K562 (cell line): ENCODE measurements around the gene MEF2D. TPM values are rescaled to one million over a fixed set of nuclear protein-coding genes. Genes with fewer than 3 reads are reported as not detected.

ENCODE experiments used
- ATAC-seq: fragments of 200-7000 bp; cut with Tn5 transposase; 3 replicates; pipeline ENCODE4 v1.9.1; 2020; ENCODE audit warnings: moderate library complexity
- BruUV-seq: library from RNA; stranded (reverse); fragments of 400-500 nt; replicated peaks from 2 replicates; lab custom pipeline; 2021; lab: Mats Ljungman, UMichigan
- CTCF ChIA-PET: fragments of 300-600 bp; formaldehyde crosslinking; extraction: SDS; loops from one replicate; lab custom pipeline; 2021; ENCODE audit warnings: low intra/inter-chr PET ratio; lab: Yijun Ruan, JAX
- POLR2A ChIA-PET: fragments of 300-600, 350-650 bp; sonication (Branson Sonifier 250); formaldehyde crosslinking; extraction: SDS; loops from one replicate; lab custom pipeline; 2021; ENCODE audit warnings: antibody characterized with exemption, inconsistent platforms; lab: Yijun Ruan, JAX
- DNase-seq, 4 experiments: peaks; one replicate each; pipeline versions ENCODE4 v3.0.0 to v3.0.0-alpha.2; 2011 to 2018; ENCODE audit warnings: low spot score in 3 of 4, mixed read lengths in 3 of 4; ENCODE audit errors: extremely low read depth in 1 of 4
- FAIRE-seq: peaks from 2 replicates; lab custom pipeline; 2011; peaks lifted over from hg19 to GRCh38; lab: Jason Lieb, UNC
- H2AFZ ChIP-seq: 2 replicates; pipeline ENCODE4 v1.6.0; 2011; ENCODE audit warnings: low read depth, low read length, control low read depth, inconsistent platforms
- H3K27ac ChIP-seq: fragments of 200-600 bp; 3 replicates; pipeline ENCODE4 v1.8.0; 2011; ENCODE audit warnings: low read depth, mild to moderate bottlenecking, control low read depth, inconsistent platforms, low read length, moderate library complexity, mixed read lengths; ENCODE audit errors: extremely low read depth
- H3K27me3 ChIP-seq, 2 experiments: fragments of 300-600 bp in 1 of 2; 2 replicates in 1 of 2; 3 replicates in 1 of 2; pipeline versions ENCODE4 v1.6.0 to v1.8.0; 2011; ENCODE audit warnings: inconsistent platforms in 2 of 2, low read length in 2 of 2, mild to moderate bottlenecking in 1 of 2, mixed read lengths in 1 of 2, moderate library complexity in 1 of 2; ENCODE audit not compliant: control insufficient read depth in 2 of 2, insufficient read depth in 2 of 2
- H3K36me3 ChIP-seq: fragments of 300-600 bp; 3 replicates; pipeline ENCODE4 v1.8.0; 2011; ENCODE audit warnings: mild to moderate bottlenecking, low read length, inconsistent platforms; ENCODE audit not compliant: control insufficient read depth, insufficient read depth
- H3K4me1 ChIP-seq, 2 experiments: fragments of 200-600 bp in 1 of 2; replicated peaks in 1 of 2; 2 replicates in 1 of 2; 3 replicates in 1 of 2; pipeline versions ENCODE4 v1.5.1 to v1.8.0; 2011; ENCODE audit warnings: inconsistent platforms in 2 of 2, low read length in 2 of 2, mild to moderate bottlenecking in 1 of 2, mixed read lengths in 1 of 2, moderate library complexity in 1 of 2; ENCODE audit not compliant: control insufficient read depth in 2 of 2, insufficient read depth in 2 of 2
- H3K4me2 ChIP-seq: 2 replicates; pipeline ENCODE4 v1.6.1; 2011; ENCODE audit warnings: low read length, control low read depth, inconsistent platforms, mixed read lengths; ENCODE audit not compliant: insufficient read depth
- H3K4me3 ChIP-seq: fragments of 200-600 bp; sonication (generic), shearing (Covaris generic); 2 replicates; pipeline ENCODE4 v1.5.1; 2016; ENCODE audit warnings: control low read depth, inconsistent platforms
- H3K79me2 ChIP-seq: fragments of 200-600 bp; 3 replicates; pipeline ENCODE4 v1.8.0; 2011; ENCODE audit warnings: low read length, inconsistent platforms; ENCODE audit not compliant: control insufficient read depth, insufficient read depth
- H3K9ac ChIP-seq, 2 experiments: 2 replicates each; pipeline versions ENCODE4 v1.6.0 to v1.6.1; 2011; ENCODE audit warnings: low read depth in 2 of 2, low read length in 2 of 2, control low read depth in 1 of 2, inconsistent platforms in 1 of 2, mild to moderate bottlenecking in 1 of 2, mixed read lengths in 1 of 2; ENCODE audit not compliant: insufficient read depth in 1 of 2
- H3K9me1 ChIP-seq: one replicate; pipeline ENCODE4 v1.6.0; 2011; ENCODE audit warnings: inconsistent platforms, mild to moderate bottlenecking, low read length, moderate library complexity; ENCODE audit not compliant: control insufficient read depth, insufficient read depth
- H3K9me3 ChIP-seq: replicated peaks from 2 replicates; pipeline ENCODE4 v1.5.1; 2011; ENCODE audit warnings: low read depth, low read length, inconsistent platforms; ENCODE audit not compliant: control insufficient read depth, insufficient read depth
- H4K20me1 ChIP-seq: replicated peaks from 2 replicates; pipeline ENCODE4 v1.6.1; 2011; ENCODE audit warnings: low read length, inconsistent platforms, mixed read lengths; ENCODE audit not compliant: control insufficient read depth, insufficient read depth
- ARID2 ChIP-seq: fragments of 450-650 bp; IDR thresholded peaks from 2 replicates; pipeline ENCODE4 v1.6.1; 2017; ENCODE audit warnings: antibody characterized with exemption, mild to moderate bottlenecking
- CREB1 ChIP-seq, 2 experiments: sonication (generic) in 1 of 2; formaldehyde crosslinking in 1 of 2; IDR thresholded peaks; 2 replicates each; pipeline versions ENCODE4 v1.6.1 to v1.8.0; 2012 to 2022; ENCODE audit warnings: inconsistent platforms in 1 of 2, mild to moderate bottlenecking in 1 of 2, missing genetic modification reagents in 1 of 2, moderate library complexity in 1 of 2
- DNMT1 ChIP-seq: fragments of 450-650 bp; IDR thresholded peaks from 2 replicates; pipeline ENCODE4 v1.6.1; 2016; ENCODE audit warnings: antibody characterized with exemption, mild to moderate bottlenecking
- GABPA ChIP-seq: fragments of 200-800 bp; sonication (Bioruptor generic); conservative IDR thresholded peaks from 2 replicates; pipeline ENCODE4 v1.6.1; 2016; ENCODE audit warnings: low read depth, missing genetic modification characterization, missing compliant biosample characterization
- GATAD2A ChIP-seq: fragments of 450-650 bp; IDR thresholded peaks from 2 replicates; pipeline ENCODE4 v1.6.1; 2017
- MEIS2 ChIP-seq: fragments of 450-650 bp; IDR thresholded peaks from 2 replicates; pipeline ENCODE4 v1.6.1; 2014; ENCODE audit warnings: mild to moderate bottlenecking; ENCODE audit not compliant: partially characterized antibody
- NR3C1 ChIP-seq: sonication (generic); formaldehyde crosslinking; IDR thresholded peaks from 2 replicates; pipeline ENCODE4 v1.8.1; 2022; ENCODE audit warnings: missing genetic modification reagents
- NRF1 ChIP-seq, 2 experiments: fragments of 450-650 bp; IDR thresholded peaks in 1 of 2; conservative IDR thresholded peaks in 1 of 2; 2 replicates each; pipeline ENCODE4 v1.6.1; 2014; ENCODE audit warnings: mild to moderate bottlenecking in 2 of 2
- PPARD ChIP-seq: fragments of 250-450 bp; sonication (Bioruptor Pico); IDR thresholded peaks from 2 replicates; pipeline ENCODE4 v1.8.0; 2022; ENCODE audit warnings: inconsistent platforms, mild to moderate bottlenecking, moderate library complexity
- PRPF4 ChIP-seq: fragments of 200-400 bp; formaldehyde crosslinking; IDR thresholded peaks from one replicate; pipeline ENCODE4 v1.6.1; 2017; ENCODE audit warnings: low read length, low read depth, mild to moderate bottlenecking; ENCODE audit not compliant: insufficient read depth, poor library complexity, severe bottlenecking
- PTRF ChIP-seq: fragments of 450-650 bp; IDR thresholded peaks from 2 replicates; pipeline ENCODE4 v1.6.1; 2016; ENCODE audit warnings: mild to moderate bottlenecking, missing genetic modification characterization, missing compliant biosample characterization
- SP2 ChIP-seq: IDR thresholded peaks from 2 replicates; pipeline ENCODE4 v1.6.1; 2011; ENCODE audit warnings: mild to moderate bottlenecking, low read depth, low read length, moderate library complexity; ENCODE audit not compliant: poor library complexity, severe bottlenecking; ENCODE audit errors: extremely low read depth
- THRAP3 ChIP-seq: fragments of 450-650 bp; IDR thresholded peaks from 2 replicates; pipeline ENCODE4 v1.6.1; 2016; ENCODE audit warnings: mild to moderate bottlenecking, inconsistent platforms, borderline replicate concordance
- ZNF263 ChIP-seq: sonication (generic); formaldehyde crosslinking; IDR thresholded peaks from 2 replicates; pipeline ENCODE4 v1.8.0; 2022; ENCODE audit warnings: mild to moderate bottlenecking, missing genetic modification reagents, borderline replicate concordance
- ZNF384 ChIP-seq: IDR thresholded peaks from 2 replicates; pipeline ENCODE4 v1.6.1; 2012; ENCODE audit warnings: low read depth, low read length, improper control_type of control experiment
- ZNF696 ChIP-seq: fragments of 250-450 bp; sonication (Bioruptor Pico); conservative IDR thresholded peaks from 2 replicates; pipeline ENCODE4 v1.4.0; 2020; ENCODE audit warnings: mild to moderate bottlenecking, moderate library complexity
- WGBS: fragments of 100-300 bp; shearing (Covaris generic); methylation state at CpG from one replicate; pipeline ENCODE4 v1.1.6; 2016; ENCODE audit warnings: low coverage, mixed read lengths; ENCODE audit not compliant: insufficient coverage; ENCODE audit errors: missing lambda C conversion rate; 5-methylcytosine and 5-hydroxymethylcytosine counted together
- in situ Hi-C: fragments of 300-500 bp; cut with MboI; formaldehyde crosslinking; loops from 4 replicates; pipeline ENCODE4 v1.15.0; 2018; ENCODE audit warnings: inconsistent platforms, mixed read lengths
- intact Hi-C: fragments of 100-400 bp; cut with micrococcal nuclease; formaldehyde crosslinking; loops from 2 replicates; pipeline ENCODE4 v1.14.2; 2022
- polyA plus RNA-seq, 8 experiments: library from polyadenylated mRNA; depleted of rRNA in 4 of 8; stranded (reverse) in 5 of 8; unstranded in 3 of 8; fragments of >200 nt; fragmentation: Nextera tagmentation in 2 of 8; fragmentation: Illumina TruSeq in 1 of 8; extraction: Ambion mirVana in 2 of 8; extraction: Trizol in 1 of 8; gene quantifications; 2 replicates each; pipeline versions ENCODE4 v1.2.1 to v1.2.3, GENCODE V29; 2011 to 2014; ENCODE audit warnings: inconsistent platforms in 1 of 8, missing spikeins in 1 of 8
- total RNA-seq, 7 experiments: library from RNA; depleted of rRNA in 6 of 7; stranded (reverse); fragments of >200 nt in 6 of 7; fragmentation: Illumina TruSeq in 2 of 7; extraction: Trizol in 2 of 7; gene quantifications; 2 replicates each; pipeline versions ENCODE4 v1.2.1 to v1.2.3, GENCODE V29; 2011 to 2021; ENCODE audit warnings: low replicate concordance in 1 of 7
- TF ChIP-seq, protein P1 (sequence below): fragments of 150-350 bp; IDR thresholded peaks from 2 replicates; pipeline ENCODE4 v1.6.1; 2014; ENCODE audit warnings: low read depth, mild to moderate bottlenecking, low read length, borderline replicate concordance
- TF ChIP-seq, protein P2 (sequence below): fragments of 450-650 bp; formaldehyde crosslinking; IDR thresholded peaks from 2 replicates; pipeline ENCODE4 v1.4.0; 2022; ENCODE audit warnings: missing genetic modification characterization

MEF2D gene
- total and polyA plus RNA-seq, 9 of the 15 experiments (the other 6 are each of a cell fraction or from before 2014, with no cell fraction given): 0.10 to 19.5 (median 2.6) TPM

DNA sequence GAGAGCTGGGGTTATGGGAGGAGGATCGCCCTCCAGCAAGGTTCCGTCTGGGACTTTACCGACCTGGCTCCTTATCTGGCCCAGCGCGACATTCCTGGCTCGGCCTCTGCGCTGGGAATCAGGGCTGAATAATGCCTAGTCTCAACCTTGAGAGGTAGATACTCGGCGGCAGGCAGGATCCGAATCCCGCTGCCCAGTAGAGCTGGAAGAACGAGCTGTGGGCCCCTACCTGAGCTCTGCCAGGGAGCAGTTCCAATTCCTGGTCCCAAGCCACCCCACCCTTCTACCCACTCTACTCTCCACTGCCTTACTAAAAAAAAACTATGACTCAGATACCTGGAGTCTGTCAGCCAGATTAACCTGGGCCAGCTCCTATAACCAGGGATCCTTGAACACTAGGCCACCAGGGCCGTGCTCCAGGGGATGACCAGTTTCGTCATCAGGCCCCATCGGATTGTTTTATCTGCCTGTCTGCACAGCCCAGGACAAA, 77.9 kb downstream of the MEF2D start:
- Histone ChIP-seq H3K27ac (no peak overlapping the region), H3K9me1 (no peaks in the 10 kb centered on the region), H3K4me3 (no peak overlapping the region), H3K79me2 (no peaks in the 10 kb centered on the region), H3K36me3 (no peaks in the 10 kb centered on the region), H4K20me1 (0 out of 2 replicates have a peak, but pooled peaks cover 4% of the 10 kb centered on the region), H3K9me3 (no peaks in the 10 kb centered on the region), H3K9ac (peak overlapping the region in 1 of 2 experiments; percentile 36; a peak in 2 of 4 replicates), H2AFZ (no peak overlapping the region), H3K27me3 (peaks cover 17 to 30% of the 10 kb centered on the region in 2 experiments; a peak in 3 of 5 replicates), H3K4me1 (peaks cover 34 to 38% of the 10 kb centered on the region in 2 experiments; a peak in 4 of 5 replicates), H3K4me2 (peak overlapping the region; percentile 40; the same call in 1 of the 2 replicates)
- in situ Hi-C loops (no loop called here), intact Hi-C loops (no loop called here)
- 0 out of 3 replicates have a peak, but pooled peaks have one; percentile 5 for ATAC-seq
- 54% methylated on average over 15 of the region's 15 CpGs for WGBS
- no TSS peak for BruUV-seq
- DNase-seq: peak in 3 of 4 experiments; percentile 31 to 40 (median 39)
- FAIRE-seq: peak; percentile 69
- POLR2A ChIA-PET: interaction anchor here (0.9 to 1.5 kb wide), 4 partner anchors 14 to 33 kb away, joined by 3 to 5 read pairs (median 4); no protein-coding TSS in a partner anchor
- CTCF ChIA-PET: no interaction called here
- TF ChIP-seq DNMT1 (no peak), MEIS2 (no peak), ZNF696 (CRISPR knock-in tag) (no peak), SP2 (no peak), ZNF384 (no peak), PPARD (no peak), THRAP3 (no peak), ZNF263 (peak; percentile 94), GABPA (tag) (no peak), CREB1 (IDR thresholded peaks at IDR 0.05) (no peak), CREB1 (CRISPR knock-in tag; IDR thresholded peaks at IDR 0.05) (no peak), PRPF4 (no peak), ARID2 (no peak), NR3C1 (no peak), GATAD2A (no peak), NRF1 (conservative IDR thresholded peaks at IDR 0.05 in 1 of 2, IDR thresholded peaks at IDR 0.05 in 1 of 2) (no peak), PTRF (tag) (no peak)
- TF ChIP-seq, protein P1, sequence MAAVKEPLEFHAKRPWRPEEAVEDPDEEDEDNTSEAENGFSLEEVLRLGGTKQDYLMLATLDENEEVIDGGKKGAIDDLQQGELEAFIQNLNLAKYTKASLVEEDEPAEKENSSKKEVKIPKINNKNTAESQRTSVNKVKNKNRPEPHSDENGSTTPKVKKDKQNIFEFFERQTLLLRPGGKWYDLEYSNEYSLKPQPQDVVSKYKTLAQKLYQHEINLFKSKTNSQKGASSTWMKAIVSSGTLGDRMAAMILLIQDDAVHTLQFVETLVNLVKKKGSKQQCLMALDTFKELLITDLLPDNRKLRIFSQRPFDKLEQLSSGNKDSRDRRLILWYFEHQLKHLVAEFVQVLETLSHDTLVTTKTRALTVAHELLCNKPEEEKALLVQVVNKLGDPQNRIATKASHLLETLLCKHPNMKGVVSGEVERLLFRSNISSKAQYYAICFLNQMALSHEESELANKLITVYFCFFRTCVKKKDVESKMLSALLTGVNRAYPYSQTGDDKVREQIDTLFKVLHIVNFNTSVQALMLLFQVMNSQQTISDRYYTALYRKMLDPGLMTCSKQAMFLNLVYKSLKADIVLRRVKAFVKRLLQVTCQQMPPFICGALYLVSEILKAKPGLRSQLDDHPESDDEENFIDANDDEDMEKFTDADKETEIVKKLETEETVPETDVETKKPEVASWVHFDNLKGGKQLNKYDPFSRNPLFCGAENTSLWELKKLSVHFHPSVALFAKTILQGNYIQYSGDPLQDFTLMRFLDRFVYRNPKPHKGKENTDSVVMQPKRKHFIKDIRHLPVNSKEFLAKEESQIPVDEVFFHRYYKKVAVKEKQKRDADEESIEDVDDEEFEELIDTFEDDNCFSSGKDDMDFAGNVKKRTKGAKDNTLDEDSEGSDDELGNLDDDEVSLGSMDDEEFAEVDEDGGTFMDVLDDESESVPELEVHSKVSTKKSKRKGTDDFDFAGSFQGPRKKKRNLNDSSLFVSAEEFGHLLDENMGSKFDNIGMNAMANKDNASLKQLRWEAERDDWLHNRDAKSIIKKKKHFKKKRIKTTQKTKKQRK: no peak
- TF ChIP-seq, protein P2, sequence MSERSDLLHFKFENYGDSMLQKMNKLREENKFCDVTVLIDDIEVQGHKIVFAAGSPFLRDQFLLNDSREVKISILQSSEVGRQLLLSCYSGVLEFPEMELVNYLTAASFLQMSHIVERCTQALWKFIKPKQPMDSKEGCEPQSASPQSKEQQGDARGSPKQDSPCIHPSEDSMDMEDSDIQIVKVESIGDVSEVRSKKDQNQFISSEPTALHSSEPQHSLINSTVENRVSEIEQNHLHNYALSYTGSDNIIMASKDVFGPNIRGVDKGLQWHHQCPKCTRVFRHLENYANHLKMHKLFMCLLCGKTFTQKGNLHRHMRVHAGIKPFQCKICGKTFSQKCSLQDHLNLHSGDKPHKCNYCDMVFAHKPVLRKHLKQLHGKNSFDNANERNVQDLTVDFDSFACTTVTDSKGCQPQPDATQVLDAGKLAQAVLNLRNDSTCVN: no peak
